Ovary (tissue), 3 donors: Measurements from ENCODE around the gene PLEKHM3.

Source experiments
- EP300 ChIP-seq: sonication (generic); formaldehyde crosslinking; IDR thresholded peaks from one replicate; pipeline ENCODE4 v1.6.1; 2017; ENCODE audit warnings: antibody characterized with exemption
- POLR2A ChIP-seq: fragments of 450-650 bp; IDR thresholded peaks from one replicate; pipeline ENCODE4 v1.6.1; 2017; ENCODE audit warnings: antibody characterized with exemption, mild to moderate bottlenecking, moderate library complexity
- TF ChIP-seq, protein P1 (sequence below), 3 donors: fragments of 450-650 bp in 2 of 3; fragments of 200-600 bp in 1 of 3; IDR thresholded peaks; one replicate each; pipeline versions ENCODE4 v1.5.1 to v1.8.0; 2016 to 2022; ENCODE audit warnings: antibody characterized with exemption in 3 of 3, mild to moderate bottlenecking in 1 of 3
- donor health status: DM: no; HTN: no; CAD: no.

DNA sequence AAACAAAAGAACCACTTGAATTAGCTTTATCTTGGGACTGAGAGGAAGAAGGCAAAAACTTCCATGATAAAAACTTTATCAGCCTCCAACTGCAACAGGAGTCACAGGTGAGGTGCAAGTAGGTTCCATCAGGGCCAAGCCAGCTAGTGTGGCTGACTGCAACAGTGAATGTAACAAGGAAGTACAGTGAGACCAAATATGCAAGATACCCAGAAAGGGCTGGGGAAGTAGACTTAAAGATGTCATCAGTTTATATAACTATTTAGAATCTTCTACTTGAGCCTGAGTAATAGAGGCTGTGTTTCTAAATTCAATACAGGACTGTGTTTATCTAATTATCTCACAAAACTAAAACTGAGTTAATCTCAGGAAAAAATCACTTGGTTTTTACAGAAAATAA is 14.8 kb downstream of the PLEKHM3 start:
- TF ChIP-seq, protein P1, sequence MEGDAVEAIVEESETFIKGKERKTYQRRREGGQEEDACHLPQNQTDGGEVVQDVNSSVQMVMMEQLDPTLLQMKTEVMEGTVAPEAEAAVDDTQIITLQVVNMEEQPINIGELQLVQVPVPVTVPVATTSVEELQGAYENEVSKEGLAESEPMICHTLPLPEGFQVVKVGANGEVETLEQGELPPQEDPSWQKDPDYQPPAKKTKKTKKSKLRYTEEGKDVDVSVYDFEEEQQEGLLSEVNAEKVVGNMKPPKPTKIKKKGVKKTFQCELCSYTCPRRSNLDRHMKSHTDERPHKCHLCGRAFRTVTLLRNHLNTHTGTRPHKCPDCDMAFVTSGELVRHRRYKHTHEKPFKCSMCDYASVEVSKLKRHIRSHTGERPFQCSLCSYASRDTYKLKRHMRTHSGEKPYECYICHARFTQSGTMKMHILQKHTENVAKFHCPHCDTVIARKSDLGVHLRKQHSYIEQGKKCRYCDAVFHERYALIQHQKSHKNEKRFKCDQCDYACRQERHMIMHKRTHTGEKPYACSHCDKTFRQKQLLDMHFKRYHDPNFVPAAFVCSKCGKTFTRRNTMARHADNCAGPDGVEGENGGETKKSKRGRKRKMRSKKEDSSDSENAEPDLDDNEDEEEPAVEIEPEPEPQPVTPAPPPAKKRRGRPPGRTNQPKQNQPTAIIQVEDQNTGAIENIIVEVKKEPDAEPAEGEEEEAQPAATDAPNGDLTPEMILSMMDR (IDR thresholded peaks at IDR 0.05) = no peak
- TF ChIP-seq EP300 (no peak), POLR2A (no peak)
